H1 (cell line): ENCODE measurements around the gene KATNIP. TPM values are rescaled to one million over a fixed set of nuclear protein-coding genes. Genes with fewer than 3 reads are reported as not detected.

Experiments used
- CTCF ChIA-PET: fragments of 300-600 bp; sonication (Branson Sonifier 250); formaldehyde crosslinking; loops from one replicate; lab custom pipeline; 2021; ENCODE audit not compliant: partially characterized antibody; lab: Charles Lee
- POLR2A ChIA-PET: fragments of 300-600 bp; sonication (Branson Sonifier 250); formaldehyde crosslinking; loops from one replicate; lab custom pipeline; 2021; ENCODE audit warnings: inconsistent platforms; ENCODE audit not compliant: partially characterized antibody; lab: Charles Lee
- DNase-seq, 2 experiments: peaks; one replicate each; pipeline versions ENCODE4 v3.0.0 to v3.0.0-alpha.2; 2010 to 2022; ENCODE audit warnings: low spot score in 2 of 2, low read depth in 1 of 2, mixed read lengths in 1 of 2
- FAIRE-seq: peaks from 2 replicates; lab custom pipeline; 2011; peaks lifted over from hg19 to GRCh38; lab: Jason Lieb, UNC
- H2AFZ ChIP-seq: 2 replicates; pipeline ENCODE4 v1.8.1; 2012; ENCODE audit warnings: low read length, inconsistent platforms
- H2AK5ac ChIP-seq: 2 replicates; pipeline ENCODE4 v1.6.1; 2013; ENCODE audit warnings: low read depth, low read length
- H2BK120ac ChIP-seq: replicated peaks from 2 replicates; pipeline ENCODE3; 2013; ENCODE audit warnings: low read depth, low read length, inconsistent platforms
- H2BK12ac ChIP-seq: 2 replicates; pipeline ENCODE4 v1.6.1; 2013; ENCODE audit warnings: low read depth, low read length
- H2BK15ac ChIP-seq: 2 replicates; pipeline ENCODE4 v1.6.1; 2013; ENCODE audit warnings: low read length
- H2BK20ac ChIP-seq: 2 replicates; pipeline ENCODE4 v1.6.1; 2013; ENCODE audit warnings: low read length
- H2BK5ac ChIP-seq: 2 replicates; pipeline ENCODE4 v1.6.1; 2013; ENCODE audit warnings: low read depth, low read length
- H3K14ac ChIP-seq: 2 replicates; pipeline ENCODE4 v1.6.1; 2013; ENCODE audit warnings: inconsistent platforms; ENCODE audit not compliant: insufficient read length
- H3K18ac ChIP-seq: 2 replicates; pipeline ENCODE4 v1.6.1; 2013; ENCODE audit warnings: low read length; ENCODE audit errors: extremely low read depth
- H3K23ac ChIP-seq: 2 replicates; pipeline ENCODE4 v1.6.1; 2013; ENCODE audit warnings: inconsistent platforms; ENCODE audit not compliant: insufficient read length
- H3K23me2 ChIP-seq: 2 replicates; pipeline ENCODE4 v1.6.1; 2013; ENCODE audit warnings: low read depth, low read length
- H3K27ac ChIP-seq: 2 replicates; pipeline ENCODE4 v1.6.1; 2011; ENCODE audit warnings: low read depth, low read length, inconsistent platforms
- H3K27me3 ChIP-seq, 4 experiments: replicated peaks in 1 of 4; 1 replicate in 1 of 4; 2 replicates in 3 of 4; pipeline versions ENCODE4 v1.6.1 to v1.8.1; 2011 to 2013; ENCODE audit warnings: low read length in 3 of 4, mild to moderate bottlenecking in 3 of 4, inconsistent platforms in 2 of 4, mixed read lengths in 2 of 4, moderate library complexity in 1 of 4; ENCODE audit not compliant: control insufficient read depth in 3 of 4, insufficient read depth in 3 of 4; ENCODE audit errors: extremely low read depth in 1 of 4
- H3K36me3 ChIP-seq, 4 experiments: 2 replicates each; pipeline versions ENCODE4 v1.6.1 to v1.8.1; 2011 to 2013; ENCODE audit warnings: mild to moderate bottlenecking in 4 of 4, low read length in 3 of 4, moderate library complexity in 2 of 4, control low read depth in 1 of 4, inconsistent platforms in 1 of 4; ENCODE audit not compliant: insufficient read depth in 4 of 4, control insufficient read depth in 2 of 4
- H3K4ac ChIP-seq: replicated peaks from 2 replicates; pipeline ENCODE3; 2013; ENCODE audit warnings: low read length, low read depth, mixed read lengths, inconsistent platforms; ENCODE audit not compliant: insufficient read length
- H3K4me1 ChIP-seq, 4 experiments: replicated peaks in 1 of 4; 1 replicate in 1 of 4; 2 replicates in 3 of 4; pipeline versions ENCODE4 v1.6.1 to v1.8.1; 2011 to 2013; ENCODE audit warnings: low read length in 3 of 4, inconsistent platforms in 2 of 4, mixed read lengths in 1 of 4; ENCODE audit not compliant: insufficient read depth in 4 of 4, control insufficient read depth in 3 of 4
- H3K4me2 ChIP-seq, 2 experiments: 2 replicates each; pipeline versions ENCODE4 v1.6.1 to v1.8.1; 2011 to 2013; ENCODE audit warnings: low read depth in 2 of 2, low read length in 2 of 2, control low read depth in 1 of 2, inconsistent platforms in 1 of 2, mild to moderate bottlenecking in 1 of 2; ENCODE audit not compliant: insufficient read depth in 1 of 2
- H3K4me3 ChIP-seq, 4 experiments: fragments of 200-600, 300-600 bp in 1 of 4; sonication (generic), shearing (Covaris generic), sonication (Bioruptor Twin) in 1 of 4; 2 replicates each; pipeline versions ENCODE4 v1.5.1 to v1.8.1; 2011 to 2016; ENCODE audit warnings: low read length in 4 of 4, low read depth in 3 of 4, control low read depth in 2 of 4, inconsistent platforms in 2 of 4, mild to moderate bottlenecking in 2 of 4, mixed read lengths in 1 of 4, moderate library complexity in 1 of 4; ENCODE audit not compliant: insufficient read depth in 2 of 4; ENCODE audit errors: extremely low read depth in 1 of 4
- H3K56ac ChIP-seq: replicated peaks from 2 replicates; pipeline ENCODE3; 2013; ENCODE audit warnings: low read depth, mild to moderate bottlenecking, mixed read lengths, low read length, inconsistent platforms; ENCODE audit not compliant: insufficient read length
- H3K79me1 ChIP-seq: 2 replicates; pipeline ENCODE4 v1.6.1; 2013; ENCODE audit warnings: low read depth, low read length, control low read depth
- H3K79me2 ChIP-seq, 2 experiments: 2 replicates each; pipeline versions ENCODE4 v1.6.1 to v1.8.1; 2012 to 2013; ENCODE audit warnings: low read length in 2 of 2, mild to moderate bottlenecking in 2 of 2, inconsistent platforms in 1 of 2; ENCODE audit not compliant: insufficient read depth in 2 of 2, control insufficient read depth in 1 of 2
- H3K9ac ChIP-seq, 4 experiments: replicated peaks in 1 of 4; 1 replicate in 1 of 4; 2 replicates in 3 of 4; pipeline versions ENCODE4 v1.6.1 to v1.8.1; 2011 to 2013; ENCODE audit warnings: low read depth in 3 of 4, low read length in 3 of 4, control low read depth in 2 of 4, mild to moderate bottlenecking in 2 of 4, moderate library complexity in 2 of 4, inconsistent platforms in 1 of 4; ENCODE audit errors: extremely low read depth in 1 of 4
- H3K9me3 ChIP-seq, 2 experiments: 2 replicates each; pipeline versions ENCODE4 v1.6.1 to v1.8.1; 2012 to 2013; ENCODE audit warnings: mild to moderate bottlenecking in 2 of 2, moderate library complexity in 2 of 2, control low read depth in 1 of 2, inconsistent platforms in 1 of 2, low read depth in 1 of 2, low read length in 1 of 2, mixed read lengths in 1 of 2; ENCODE audit not compliant: insufficient read depth in 2 of 2
- H4K20me1 ChIP-seq, 2 experiments: replicated peaks in 1 of 2; 2 replicates each; pipeline versions ENCODE3 to v1.8.1; 2011 to 2013; ENCODE audit warnings: inconsistent platforms in 2 of 2, low read length in 2 of 2, mild to moderate bottlenecking in 1 of 2; ENCODE audit not compliant: insufficient read depth in 2 of 2, control insufficient read depth in 1 of 2
- H4K5ac ChIP-seq: 2 replicates; pipeline ENCODE4 v1.6.1; 2013; ENCODE audit warnings: low read length, low read depth, mixed read lengths, inconsistent platforms; ENCODE audit not compliant: insufficient read length
- H4K8ac ChIP-seq: 2 replicates; pipeline ENCODE4 v1.8.0; 2013; ENCODE audit warnings: mild to moderate bottlenecking, moderate library complexity, low read length, inconsistent platforms; ENCODE audit not compliant: insufficient read depth; ENCODE audit errors: extremely low read depth
- H4K91ac ChIP-seq: replicated peaks from 2 replicates; pipeline ENCODE3; 2013; ENCODE audit warnings: low read length, mixed read lengths, inconsistent platforms; ENCODE audit not compliant: insufficient read length
- BACH1 ChIP-seq: IDR thresholded peaks from 2 replicates; pipeline ENCODE4 v1.6.1; 2012; ENCODE audit warnings: low read length, improper control_type of control experiment
- CHD1 ChIP-seq: IDR thresholded peaks from 2 replicates; pipeline ENCODE4 v1.6.1; 2012; ENCODE audit warnings: low read depth, low read length, improper control_type of control experiment
- CHD2 ChIP-seq: IDR thresholded peaks from 2 replicates; pipeline ENCODE4 v1.6.1; 2012; ENCODE audit warnings: low read length, improper control_type of control experiment
- EGR1 ChIP-seq: IDR thresholded peaks from 2 replicates; pipeline ENCODE4 v1.6.1; 2011; ENCODE audit warnings: low read depth, low read length, borderline replicate concordance
- EP300 ChIP-seq, 2 experiments: IDR thresholded peaks; 1 replicate in 1 of 2; 2 replicates in 1 of 2; pipeline ENCODE4 v1.6.1; 2011 to 2012; ENCODE audit warnings: low read depth in 2 of 2, low read length in 2 of 2, mild to moderate bottlenecking in 2 of 2, borderline replicate concordance in 1 of 2, inconsistent platforms in 1 of 2, moderate library complexity in 1 of 2
- HDAC6 ChIP-seq: IDR thresholded peaks from one replicate; pipeline ENCODE4 v1.7.1; 2012; ENCODE audit warnings: low read depth, mild to moderate bottlenecking, inconsistent platforms, low read length, moderate library complexity
- JUN ChIP-seq: IDR thresholded peaks from 2 replicates; pipeline ENCODE4 v1.6.1; 2011; ENCODE audit warnings: low read depth, mild to moderate bottlenecking, improper control_type of control experiment, low read length
- KDM4A ChIP-seq: IDR thresholded peaks from one replicate; pipeline ENCODE4 v1.7.1; 2012; ENCODE audit warnings: low read depth, mild to moderate bottlenecking, moderate library complexity, low read length, inconsistent platforms; ENCODE audit not compliant: severe bottlenecking
- MAFK ChIP-seq: IDR thresholded peaks from 2 replicates; pipeline ENCODE4 v1.6.1; 2012; ENCODE audit warnings: low read depth, mild to moderate bottlenecking, improper control_type of control experiment, low read length
- POLR2A ChIP-seq, 2 experiments: IDR thresholded peaks; 1 replicate in 1 of 2; 2 replicates in 1 of 2; pipeline ENCODE4 v1.6.1; 2011; ENCODE audit warnings: low read depth in 2 of 2, low read length in 2 of 2, mild to moderate bottlenecking in 2 of 2; ENCODE audit errors: control extremely low read depth in 1 of 2
- RBBP5 ChIP-seq: IDR thresholded peaks from 2 replicates; pipeline ENCODE4 v1.7.1; 2012; ENCODE audit warnings: low read depth, mild to moderate bottlenecking, inconsistent platforms, low read length, moderate library complexity, borderline replicate concordance
- TAF1 ChIP-seq: IDR thresholded peaks from 2 replicates; pipeline ENCODE4 v1.6.1; 2011; ENCODE audit warnings: mild to moderate bottlenecking, low read depth, low read length
- TCF12 ChIP-seq: IDR thresholded peaks from 2 replicates; pipeline ENCODE4 v1.6.1; 2011; ENCODE audit warnings: low read depth, mild to moderate bottlenecking, low read length
- WGBS, 2 experiments: shearing (Covaris generic) in 1 of 2; methylation state at CpG; one replicate each; pipeline versions ENCODE4 v1.1.6 to v1.1.7; 2013 to 2015; ENCODE audit warnings: low lambda C conversion rate in 2 of 2, mixed read lengths in 2 of 2, inconsistent platforms in 1 of 2, low coverage in 1 of 2, missing lambda C conversion rate in 1 of 2; ENCODE audit not compliant: insufficient replicate concordance in 2 of 2, insufficient coverage in 1 of 2, insufficient read length in 1 of 2; ENCODE audit errors: extremely low coverage in 1 of 2, missing lambda C conversion rate in 1 of 2; 5-methylcytosine and 5-hydroxymethylcytosine counted together
- polyA plus RNA-seq, 7 experiments: library from polyadenylated mRNA; depleted of rRNA in 3 of 7; stranded (reverse) in 5 of 7; unstranded in 2 of 7; fragments of >200 nt in 5 of 7; fragments of 200-250 nt in 2 of 7; gene quantifications; 1 replicate in 5 of 7; 2 replicates in 1 of 7; 4 replicates in 1 of 7; pipeline versions ENCODE4 v1.2.1 to v1.2.3, GENCODE V29; 2011 to 2013; ENCODE audit warnings: missing spikeins in 2 of 7, mixed read lengths in 2 of 7
- total RNA-seq: library from RNA; stranded (reverse); fragmentation: NEBNext Ultra II Directional; extraction: Animal tissue kit (Norgen Biotek cat#: 25700); gene quantifications from 2 replicates; pipeline ENCODE4 v1.2.1, GENCODE V29; 2021
- TF ChIP-seq, protein P1 (sequence below): IDR thresholded peaks from 2 replicates; pipeline ENCODE4 v1.6.1; 2011; ENCODE audit warnings: low read depth, mild to moderate bottlenecking, low read length; ENCODE audit not compliant: insufficient read depth

KATNIP gene
- total and polyA plus RNA-seq, 2 of the 8 experiments (the other 6 are each of a cell fraction or from before 2014, with no cell fraction given) = 7.9 to 20.0 TPM

DNA sequence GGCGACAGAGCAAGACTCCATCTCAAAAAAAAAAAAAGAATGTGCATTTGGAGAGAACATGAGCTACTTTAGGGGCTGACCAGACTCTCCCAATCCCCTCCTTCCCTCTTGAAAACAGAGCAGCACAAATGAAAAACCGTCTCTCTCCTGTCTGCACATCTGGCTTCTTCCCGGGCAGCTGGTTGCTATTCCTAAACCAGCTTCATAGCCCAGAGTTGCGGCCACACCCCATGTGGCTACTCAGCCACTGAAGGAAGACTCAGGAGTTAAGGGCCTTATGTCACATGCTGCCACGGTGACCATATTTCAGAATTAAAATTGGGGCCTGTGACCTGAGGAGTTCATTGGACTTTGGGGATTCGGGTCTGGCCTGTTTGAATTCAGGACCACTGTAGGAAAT, 48.3 kb downstream of the KATNIP start:
- H4K20me1 ChIP-seq = no peaks in the 10 kb centered on the region
- TF ChIP-seq TCF12 (no peak), HDAC6 (no peak), KDM4A (no peak), TAF1 (no peak), RBBP5 (no peak), CHD2 (no peak), JUN (no peak), MAFK (no peak), BACH1 (no peak), EP300 (IDR thresholded peaks at IDR 0.05; ENCODE audit: borderline replicate concordance in 1 of 2, low read depth in 2 of 2, low read length in 2 of 2) (no peak), EGR1 (no peak), POLR2A (IDR thresholded peaks at IDR 0.05; ENCODE audit: control extremely low read depth in 1 of 2, low read depth in 2 of 2, low read length in 2 of 2) (no peak), CHD1 (no peak)
- TF ChIP-seq, protein P1, sequence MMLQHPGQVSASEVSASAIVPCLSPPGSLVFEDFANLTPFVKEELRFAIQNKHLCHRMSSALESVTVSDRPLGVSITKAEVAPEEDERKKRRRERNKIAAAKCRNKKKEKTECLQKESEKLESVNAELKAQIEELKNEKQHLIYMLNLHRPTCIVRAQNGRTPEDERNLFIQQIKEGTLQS = no peak
- H3K4me3 ChIP-seq = no peak overlapping the region
- no peak overlapping the region for H2BK120ac ChIP-seq
- H3K36me3 ChIP-seq = no peaks in the 10 kb centered on the region
- no peak overlapping the region for H3K14ac ChIP-seq
- H3K23ac ChIP-seq = no peak overlapping the region
- no peak overlapping the region for H3K9ac ChIP-seq
- H4K8ac ChIP-seq = no peak overlapping the region
- H3K27me3 ChIP-seq = no peaks in the 10 kb centered on the region
- no peak overlapping the region for H2BK15ac ChIP-seq
- H2AFZ ChIP-seq = no peak overlapping the region
- FAIRE-seq = no peak
- H3K9me3 ChIP-seq = no peaks in the 10 kb centered on the region
- ChIA-PET CTCF (interaction anchor here (1.0 to 1.6 kb wide), 3 partner anchors 12 to 42 kb away, joined by 4 read pairs; no protein-coding TSS in a partner anchor), POLR2A (interaction anchor here (0.6 kb wide), 1 partner anchor 32 kb away, joined by 3 read pairs; no protein-coding TSS in a partner anchor)
- no peak overlapping the region for H2BK20ac ChIP-seq
- H3K4me2 ChIP-seq = no peak overlapping the region
- H3K27ac ChIP-seq = no peak overlapping the region
- no peak overlapping the region for H2AK5ac ChIP-seq
- DNase-seq = no peak
- H3K56ac ChIP-seq = no peak overlapping the region
- no peak overlapping the region for H3K4ac ChIP-seq
- WGBS, 2 experiments = 93% methylated on average over 6 of the region's 6 CpGs; no CpG with 5 or more reads in 1 of the 2 experiments
- H3K18ac ChIP-seq = no peak overlapping the region
- H3K23me2 ChIP-seq = no peaks in the 10 kb centered on the region
- no peak overlapping the region for H4K91ac ChIP-seq
- no peak overlapping the region for H2BK5ac ChIP-seq
- no peaks in the 10 kb centered on the region for H3K79me2 ChIP-seq
- no peak overlapping the region for H2BK12ac ChIP-seq
- H4K5ac ChIP-seq = no peak overlapping the region
- H3K79me1 ChIP-seq = no peaks in the 10 kb centered on the region
- peaks cover 0 to 21% (median 8%) of the 10 kb centered on the region in 4 experiments; a peak in 6 of 7 replicates for H3K4me1 ChIP-seq
